NB4 (cell line): ENCODE data around the gene CYP46A1.

Experiments
- DNase-seq: peaks from one replicate; pipeline ENCODE4 v3.0.0; 2010; ENCODE audit warnings: low read depth
- H3K4me3 ChIP-seq: one replicate; pipeline ENCODE4 v1.5.1; 2011; ENCODE audit warnings: mild to moderate bottlenecking, low read depth, low read length, moderate library complexity
- MYC ChIP-seq: IDR thresholded peaks from 2 replicates; pipeline ENCODE4 v1.6.1; 2011; ENCODE audit warnings: low read depth, low read length
- POLR2A ChIP-seq: IDR thresholded peaks from 2 replicates; pipeline ENCODE4 v1.6.1; 2011; ENCODE audit warnings: mild to moderate bottlenecking; ENCODE audit not compliant: insufficient read length; ENCODE audit errors: extremely low read depth
- TF ChIP-seq, protein P1 (sequence below): IDR thresholded peaks from one replicate; pipeline ENCODE4 v1.5.1; 2012; ENCODE audit warnings: low read depth, low read length
- TF ChIP-seq, protein P2 (sequence below): IDR thresholded peaks from 2 replicates; pipeline ENCODE4 v1.6.1; 2011; ENCODE audit warnings: low read depth, low read length

The CYP46A1 gene

DNA sequence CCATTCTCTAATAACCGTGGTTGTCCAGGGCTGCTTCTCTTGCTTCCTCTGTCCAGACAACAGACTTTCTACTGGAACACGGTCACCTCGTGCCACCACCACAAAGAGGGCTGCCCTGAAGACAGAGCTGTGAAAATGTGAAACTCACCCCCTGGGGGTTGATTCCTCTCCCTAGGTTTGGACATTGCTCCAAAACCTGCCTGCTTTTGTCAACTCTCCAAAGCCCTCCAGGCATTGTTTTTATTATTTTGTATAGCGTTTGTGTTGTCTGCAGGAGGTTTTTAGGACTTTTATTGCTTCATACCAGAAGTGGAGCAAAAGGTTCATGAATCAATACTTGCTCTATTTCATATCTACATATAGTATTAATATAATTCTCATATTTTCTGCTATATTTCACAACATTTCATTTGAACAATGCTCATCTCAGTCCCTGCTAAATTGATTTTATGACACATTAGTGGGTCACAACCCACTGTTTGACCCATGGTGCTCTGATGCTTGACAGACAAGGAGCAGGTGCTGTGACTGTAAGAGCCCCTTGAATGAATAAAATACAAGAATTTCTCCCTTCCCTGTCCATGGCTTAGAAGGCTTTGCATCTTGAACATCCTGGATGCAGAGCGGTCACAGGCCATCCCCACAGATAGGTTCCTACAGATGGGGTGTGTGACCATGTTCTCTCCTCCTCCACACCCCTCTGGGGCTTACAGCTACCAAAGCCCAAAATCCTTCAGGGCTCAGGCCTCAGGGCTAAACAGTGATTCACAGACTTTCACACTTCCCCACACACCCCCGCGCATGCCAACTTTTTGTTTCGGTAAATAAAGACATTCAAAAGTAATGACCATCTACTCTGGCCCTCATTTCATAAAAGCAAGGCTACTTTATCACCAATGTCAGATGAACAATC, 88.5 kb downstream of the CYP46A1 start:
- DNase-seq: no peak
- H3K4me3 ChIP-seq: no peak overlapping the region
- TF ChIP-seq MYC: no peak
- TF ChIP-seq POLR2A: no peak
- TF ChIP-seq, protein P1, sequence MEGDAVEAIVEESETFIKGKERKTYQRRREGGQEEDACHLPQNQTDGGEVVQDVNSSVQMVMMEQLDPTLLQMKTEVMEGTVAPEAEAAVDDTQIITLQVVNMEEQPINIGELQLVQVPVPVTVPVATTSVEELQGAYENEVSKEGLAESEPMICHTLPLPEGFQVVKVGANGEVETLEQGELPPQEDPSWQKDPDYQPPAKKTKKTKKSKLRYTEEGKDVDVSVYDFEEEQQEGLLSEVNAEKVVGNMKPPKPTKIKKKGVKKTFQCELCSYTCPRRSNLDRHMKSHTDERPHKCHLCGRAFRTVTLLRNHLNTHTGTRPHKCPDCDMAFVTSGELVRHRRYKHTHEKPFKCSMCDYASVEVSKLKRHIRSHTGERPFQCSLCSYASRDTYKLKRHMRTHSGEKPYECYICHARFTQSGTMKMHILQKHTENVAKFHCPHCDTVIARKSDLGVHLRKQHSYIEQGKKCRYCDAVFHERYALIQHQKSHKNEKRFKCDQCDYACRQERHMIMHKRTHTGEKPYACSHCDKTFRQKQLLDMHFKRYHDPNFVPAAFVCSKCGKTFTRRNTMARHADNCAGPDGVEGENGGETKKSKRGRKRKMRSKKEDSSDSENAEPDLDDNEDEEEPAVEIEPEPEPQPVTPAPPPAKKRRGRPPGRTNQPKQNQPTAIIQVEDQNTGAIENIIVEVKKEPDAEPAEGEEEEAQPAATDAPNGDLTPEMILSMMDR: no peak
- TF ChIP-seq, protein P2, sequence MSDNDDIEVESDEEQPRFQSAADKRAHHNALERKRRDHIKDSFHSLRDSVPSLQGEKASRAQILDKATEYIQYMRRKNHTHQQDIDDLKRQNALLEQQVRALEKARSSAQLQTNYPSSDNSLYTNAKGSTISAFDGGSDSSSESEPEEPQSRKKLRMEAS: no peak

DNA sequence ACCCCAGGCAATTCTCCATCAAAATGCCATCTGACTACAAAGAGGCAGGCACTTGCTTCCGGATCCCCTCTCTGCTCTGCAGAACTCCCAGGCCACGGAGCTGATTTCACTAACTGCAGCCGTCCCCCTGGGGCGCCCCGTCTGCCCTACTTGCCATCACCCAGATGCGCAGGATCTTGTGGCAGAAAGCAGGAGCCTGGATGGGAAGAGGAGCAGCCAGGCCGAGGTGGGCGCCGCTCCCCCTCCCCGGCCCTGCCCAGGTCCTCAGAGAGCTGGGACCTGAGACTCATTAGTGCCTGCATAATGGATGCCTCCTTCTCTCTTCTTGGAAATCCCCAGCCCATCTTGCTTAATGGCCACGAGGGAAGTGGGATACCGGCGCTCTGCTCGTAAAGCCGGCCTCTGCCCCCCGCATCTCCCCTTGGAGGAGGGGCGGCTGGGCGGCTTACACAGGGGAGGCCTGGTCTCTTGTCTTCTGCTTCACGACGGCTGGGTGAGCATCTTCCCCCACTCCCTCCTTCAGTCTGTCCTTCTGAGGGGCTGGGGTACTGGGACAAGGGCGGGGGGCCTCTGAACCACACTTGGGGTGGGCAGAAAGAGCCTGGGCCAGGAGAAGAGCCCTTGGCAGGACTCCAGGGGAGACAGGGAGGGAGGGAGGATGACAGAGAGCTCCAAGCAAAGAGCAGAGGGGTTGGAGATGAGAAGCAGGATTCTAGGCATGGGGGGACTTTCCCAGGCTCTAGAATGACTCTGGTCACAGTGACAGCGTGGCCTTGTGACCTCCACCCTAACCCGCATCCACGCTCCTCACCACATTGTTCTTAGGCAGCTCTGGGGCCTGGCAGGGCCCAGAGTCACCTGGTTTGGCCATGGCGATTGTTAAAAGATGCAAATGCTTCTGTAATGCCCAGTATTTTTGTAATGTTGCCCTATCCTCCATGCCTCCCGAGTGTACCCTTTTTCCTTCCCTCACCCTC, 89.7 kb downstream of the CYP46A1 start:
- no peak for DNase-seq
- no peak for TF ChIP-seq POLR2A
- TF ChIP-seq, protein P1: no peak
- TF ChIP-seq, protein P2: no peak
- H3K4me3 ChIP-seq: no peak overlapping the region

DNA sequence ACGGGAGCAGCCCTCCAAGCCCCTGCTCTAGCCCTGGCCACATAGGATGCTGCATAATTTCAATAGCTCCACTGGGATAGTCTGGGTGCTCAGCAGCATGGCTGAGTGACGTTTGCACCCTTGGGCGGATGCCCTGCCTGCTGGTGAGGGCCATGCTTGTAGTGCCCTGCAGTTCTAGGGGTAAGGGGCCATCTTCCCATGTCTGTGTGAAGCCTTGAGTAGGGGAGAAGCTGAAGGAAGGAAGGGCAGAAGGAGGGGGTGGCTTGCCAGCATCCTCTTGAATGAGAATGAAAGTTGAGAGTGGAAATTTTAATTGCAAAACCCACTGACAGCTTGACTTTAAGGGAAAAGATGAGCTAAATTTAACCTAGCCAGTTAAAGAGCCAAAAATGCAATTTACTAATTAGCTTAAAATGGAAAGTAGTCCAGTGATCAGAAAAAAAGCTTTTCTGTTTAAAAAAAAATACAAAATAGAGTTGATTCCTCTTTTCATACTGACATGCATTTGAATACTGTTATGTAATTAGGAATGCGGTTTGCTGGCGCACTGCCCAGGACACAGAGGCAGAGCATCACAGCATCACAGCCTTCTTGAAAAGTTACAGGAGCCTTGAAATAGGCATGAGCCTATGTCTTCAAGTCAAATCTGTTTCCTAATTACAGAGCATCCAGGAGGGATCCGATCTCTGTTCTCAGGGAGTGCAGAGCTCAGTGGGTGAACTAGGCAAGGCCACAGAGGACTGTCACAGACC, 90.6 kb downstream of the CYP46A1 start:
- H3K4me3 ChIP-seq: no peak overlapping the region
- no peak for TF ChIP-seq POLR2A
- TF ChIP-seq, protein P2: no peak
- TF ChIP-seq MYC: no peak
- TF ChIP-seq, protein P1: no peak
- peak; percentile 18 for DNase-seq

DNA sequence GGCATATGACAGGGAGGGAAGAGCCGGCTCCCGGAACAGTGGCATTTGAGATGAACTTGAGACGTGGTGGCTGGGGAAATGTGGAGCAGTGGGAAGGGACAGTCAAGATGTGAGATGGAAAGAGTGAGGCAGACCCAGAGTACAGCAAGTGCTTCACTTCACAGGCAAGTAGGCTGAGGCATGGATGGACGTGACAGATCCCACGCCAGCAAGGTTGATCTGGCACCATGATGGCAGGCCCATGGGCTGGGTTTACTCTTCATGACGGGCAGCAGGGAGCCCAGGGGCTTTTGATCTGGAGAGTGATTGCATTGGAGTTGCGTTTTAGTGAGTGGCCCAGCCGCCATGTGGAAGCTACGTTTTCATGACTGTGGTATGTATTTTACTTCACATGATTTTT, 91.3 kb downstream of the CYP46A1 start:
- H3K4me3 ChIP-seq: no peak overlapping the region
- TF ChIP-seq POLR2A: no peak
- TF ChIP-seq, protein P2: no peak
- no peak for TF ChIP-seq MYC
- no peak for DNase-seq
